ENCODE results near the gene SMIM24.

Gene SMIM24

DNA sequence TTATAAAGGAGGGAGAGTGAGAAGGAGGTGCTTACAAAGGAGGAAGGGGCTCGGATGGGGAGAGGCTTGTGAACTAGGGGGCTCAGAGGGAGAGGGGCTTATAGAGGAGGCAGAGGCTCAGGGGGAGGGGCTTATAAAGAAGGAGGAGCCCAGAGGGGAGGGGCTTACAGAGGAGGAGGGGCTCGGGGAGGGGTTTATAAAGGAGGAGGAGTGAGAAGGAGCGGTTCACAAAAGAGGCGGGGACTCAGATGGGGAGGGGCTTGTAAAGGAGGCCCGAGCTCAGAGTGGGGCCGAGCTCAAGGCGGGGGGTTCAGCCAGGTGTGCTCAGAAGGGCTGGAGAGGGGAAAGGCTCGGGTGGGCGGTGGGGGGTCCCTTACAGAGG lies 500 bp downstream of the SMIM24 start:
- no peaks in the 10 kb centered on the region for H3K9me3 Mint-ChIP-seq
- peak overlapping the region in 1 of 2 donors; percentile 68 for H3K4me3 Mint-ChIP-seq
- H3K4me1 Mint-ChIP-seq (ENCODE audit: low read depth in 2 of 2): peaks cover 13 to 17% of the 10 kb centered on the region in 2 donors

DNA sequence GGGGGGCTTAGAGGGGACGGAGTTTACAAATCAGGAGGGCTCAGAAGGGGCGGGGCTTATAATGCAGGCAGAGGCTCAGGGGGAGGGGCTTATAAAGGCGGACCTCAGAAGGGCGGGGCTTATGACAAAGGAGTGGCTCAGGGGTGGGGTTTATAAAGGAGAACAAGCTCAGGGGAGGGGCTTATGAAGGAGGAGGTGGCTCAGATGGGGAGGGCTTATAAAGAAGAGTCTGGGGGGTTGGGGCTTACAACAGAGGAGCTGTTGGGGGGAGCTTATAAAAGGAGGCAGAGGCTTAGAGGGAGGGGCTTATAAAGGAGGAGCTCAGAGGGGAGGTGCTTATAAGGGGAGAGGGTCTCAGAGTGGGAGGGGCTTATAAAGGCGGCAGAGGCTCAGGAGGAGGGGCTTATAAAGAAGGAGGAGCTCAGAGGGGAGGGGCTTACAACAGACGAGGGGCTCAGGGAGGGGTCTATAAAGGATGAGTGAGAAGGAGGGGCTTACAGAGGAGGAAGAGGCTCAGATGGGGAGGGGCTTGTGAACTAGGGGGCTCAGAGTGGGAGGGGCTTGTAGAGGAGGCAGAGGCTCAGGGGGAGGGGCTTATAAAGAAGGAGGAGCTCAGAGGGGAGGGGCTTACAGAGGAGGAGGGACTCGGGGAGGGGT lies 1.0 kb downstream of the SMIM24 start:
- peaks cover 13 to 17% of the 10 kb centered on the region in 2 donors for H3K4me1 Mint-ChIP-seq (ENCODE audit: low read depth in 2 of 2)
- H3K4me3 Mint-ChIP-seq: peak overlapping the region; percentile 68 to 78
- DNase-seq (peak; percentile 44 to 53 (median 50)), ATAC-seq (replicated peaks) (peak; percentile 75)
- no peaks in the 10 kb centered on the region for H3K27me3 Mint-ChIP-seq
- H3K9me3 Mint-ChIP-seq: no peaks in the 10 kb centered on the region
- H3K36me3 Mint-ChIP-seq (ENCODE audit: insufficient read depth): peaks cover 9% of the 10 kb centered on the region
- peak overlapping the region; percentile 71 to 72 for H3K27ac Mint-ChIP-seq

More for the DNA sequence above, 500 bp downstream of the SMIM24 start:
- ATAC-seq (replicated peaks) (peak; percentile 52), DNase-seq (peak in 2 of 3 experiments; percentile 28)
- no peaks in the 10 kb centered on the region for H3K27me3 Mint-ChIP-seq
- H3K27ac Mint-ChIP-seq: peak overlapping the region in 1 of 2 donors; percentile 71
- H3K36me3 Mint-ChIP-seq (ENCODE audit: insufficient read depth): peaks cover 12% of the 10 kb centered on the region

DNA sequence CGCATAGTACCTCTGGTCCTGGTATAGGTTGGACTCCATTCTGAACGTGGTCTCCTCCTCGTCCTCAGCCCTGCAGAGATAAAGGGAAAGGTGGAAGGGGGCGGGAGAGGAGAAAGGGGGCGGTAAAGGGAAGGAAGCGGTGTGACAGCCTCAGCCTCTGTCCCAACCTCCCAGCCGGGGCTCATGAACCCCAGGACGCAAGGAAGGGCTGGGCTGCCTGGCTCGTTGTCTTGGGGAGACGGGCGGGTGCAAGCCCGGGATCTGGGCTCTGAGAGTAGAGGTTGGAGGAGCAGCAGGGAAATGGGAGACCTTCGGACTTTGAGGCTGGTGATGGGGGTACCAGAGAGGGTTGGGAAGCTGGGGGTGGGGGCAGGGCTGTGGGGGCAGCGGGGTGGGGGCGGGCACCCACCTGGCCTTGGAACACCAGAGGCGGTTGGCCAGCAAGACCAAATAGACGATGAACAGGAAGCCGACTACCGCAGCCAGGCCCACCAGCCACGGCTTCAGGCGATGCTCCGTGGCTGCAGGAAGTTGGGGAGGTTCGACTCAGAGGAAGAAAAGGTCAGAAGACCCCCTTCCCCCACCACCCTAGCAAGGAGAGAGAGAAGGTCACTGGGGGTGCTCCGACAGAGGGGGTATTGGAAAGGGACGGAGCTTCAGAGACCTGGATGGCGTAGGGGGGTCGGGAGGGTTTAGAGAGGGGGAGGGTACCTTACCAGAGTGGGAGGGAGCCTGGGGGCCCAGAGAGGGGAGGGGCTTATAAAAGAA lies 1.7 kb downstream of the SMIM24 start:
- Mint-ChIP-seq H3K27ac (peak overlapping the region; percentile 71 to 72), H3K9me3 (no peaks in the 10 kb centered on the region), H3K4me3 (peak overlapping the region; percentile 68 to 78), H3K36me3 (ENCODE audit: insufficient read depth) (peaks cover 9% of the 10 kb centered on the region), H3K4me1 (ENCODE audit: low read depth in 2 of 2) (peaks cover 13 to 17% of the 10 kb centered on the region in 2 donors), H3K27me3 (no peaks in the 10 kb centered on the region)
- ATAC-seq (replicated peaks) (peak; percentile 25), DNase-seq (no peak)

DNA sequence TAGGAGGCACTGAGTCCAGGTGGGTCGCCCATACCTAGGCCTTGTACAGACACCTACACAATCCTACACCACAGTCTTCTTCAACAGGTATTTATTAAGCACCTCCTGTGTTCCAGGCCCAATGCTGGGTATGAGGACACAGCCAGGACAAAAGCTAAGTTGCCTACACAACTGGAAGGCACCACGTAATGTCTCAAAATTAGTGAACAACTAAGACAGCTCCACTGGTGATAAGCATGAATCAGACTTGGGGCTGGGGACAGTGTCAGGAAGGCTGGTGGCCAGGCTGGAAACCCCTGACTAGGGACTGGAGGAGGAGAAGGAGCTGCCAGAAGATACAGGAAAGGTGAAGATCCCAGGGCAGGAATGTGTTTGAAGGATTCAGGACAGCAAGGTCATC lies 2.4 kb downstream of the SMIM24 start:
- Mint-ChIP-seq H3K4me3 (peak overlapping the region; percentile 68 to 78), H3K27ac (peak overlapping the region; percentile 71 to 72), H3K27me3 (no peaks in the 10 kb centered on the region), H3K9me3 (no peaks in the 10 kb centered on the region), H3K4me1 (ENCODE audit: low read depth in 2 of 2) (peaks cover 13 to 17% of the 10 kb centered on the region in 2 donors), H3K36me3 (ENCODE audit: insufficient read depth) (peaks cover 9% of the 10 kb centered on the region)
- ATAC-seq (replicated peaks) (no peak), DNase-seq (no peak)

DNA sequence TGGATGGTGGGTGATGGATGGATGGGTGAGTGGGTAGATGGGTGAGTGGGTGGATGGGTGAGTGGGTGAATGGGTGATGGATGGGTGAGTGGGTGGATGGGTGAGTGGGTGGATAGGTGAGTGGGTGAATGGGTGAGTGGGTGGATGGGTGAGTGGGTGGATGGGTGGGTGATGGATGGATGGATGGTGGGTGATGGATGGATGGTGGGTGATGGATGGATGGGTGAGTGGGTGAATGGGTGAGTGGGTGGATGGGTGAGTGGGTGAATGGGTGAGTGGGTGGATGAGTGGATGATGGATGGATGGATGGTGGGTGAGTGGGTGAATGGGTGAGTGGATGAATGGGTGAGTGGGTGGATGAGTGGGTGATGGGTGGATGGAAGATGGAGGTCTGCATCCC lies 2.8 kb downstream of the SMIM24 start:
- Mint-ChIP-seq H3K27me3 (no peaks in the 10 kb centered on the region), H3K4me1 (ENCODE audit: low read depth in 2 of 2) (peaks cover 13 to 17% of the 10 kb centered on the region in 2 donors), H3K36me3 (ENCODE audit: insufficient read depth) (peaks cover 9% of the 10 kb centered on the region), H3K9me3 (no peaks in the 10 kb centered on the region), H3K4me3 (no peak overlapping the region), H3K27ac (no peak overlapping the region)
- ATAC-seq (replicated peaks) (no peak), DNase-seq (no peak)

DNA sequence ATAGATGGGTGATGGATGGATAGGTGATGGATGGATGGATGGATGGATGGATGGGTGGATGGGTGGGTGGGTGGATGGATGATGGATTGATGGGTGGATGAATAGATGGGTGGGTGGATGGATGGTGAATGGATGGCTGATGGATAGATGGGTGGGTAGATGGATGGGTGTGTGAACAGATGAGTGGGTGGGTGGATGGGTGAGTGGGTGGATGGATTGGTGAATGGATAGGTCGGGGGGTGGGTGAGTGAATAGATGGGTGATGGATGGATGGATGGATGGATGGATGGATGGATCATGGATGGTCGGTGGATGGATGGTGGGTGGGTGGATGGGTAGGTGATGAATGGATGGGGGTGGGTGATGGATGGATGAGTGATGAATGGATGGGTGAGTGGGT lies 3.5 kb downstream of the SMIM24 start:
- Mint-ChIP-seq H3K36me3 (ENCODE audit: insufficient read depth) (peaks cover 8% of the 10 kb centered on the region), H3K4me1 (ENCODE audit: low read depth in 2 of 2) (peaks cover 13 to 17% of the 10 kb centered on the region in 2 donors), H3K9me3 (no peaks in the 10 kb centered on the region), H3K4me3 (no peak overlapping the region), H3K27ac (no peak overlapping the region), H3K27me3 (no peaks in the 10 kb centered on the region)
- DNase-seq (no peak), ATAC-seq (replicated peaks) (no peak)

DNA sequence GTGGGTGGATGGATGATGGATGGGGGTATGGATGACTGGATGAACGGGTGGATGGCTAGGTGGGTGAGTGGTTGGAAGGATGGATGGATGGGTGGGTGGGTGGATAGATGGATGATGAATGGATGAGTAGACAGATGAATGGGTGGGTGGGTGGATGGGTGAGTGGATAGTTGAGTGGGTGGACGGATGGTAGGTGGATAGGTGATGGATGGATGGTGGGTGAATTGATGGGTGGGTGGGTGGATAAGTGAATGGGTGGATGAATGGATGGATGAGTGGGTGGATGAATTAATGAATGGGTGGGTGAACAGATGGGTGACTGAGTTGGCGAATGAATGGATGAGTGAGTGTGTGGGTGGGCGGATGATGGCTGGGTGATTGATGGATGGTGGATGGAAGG lies 4.9 kb downstream of the SMIM24 start:
- no peaks in the 10 kb centered on the region for H3K27me3 Mint-ChIP-seq
- peaks cover 4% of the 10 kb centered on the region for H3K36me3 Mint-ChIP-seq (ENCODE audit: insufficient read depth)
- no peak overlapping the region for H3K4me3 Mint-ChIP-seq
- no peaks in the 10 kb centered on the region for H3K9me3 Mint-ChIP-seq
- H3K27ac Mint-ChIP-seq: no peak overlapping the region
- no peak for DNase-seq
- no peak for ATAC-seq (replicated peaks)
- peaks cover 13 to 19% of the 10 kb centered on the region in 2 donors for H3K4me1 Mint-ChIP-seq (ENCODE audit: low read depth in 2 of 2)

DNA sequence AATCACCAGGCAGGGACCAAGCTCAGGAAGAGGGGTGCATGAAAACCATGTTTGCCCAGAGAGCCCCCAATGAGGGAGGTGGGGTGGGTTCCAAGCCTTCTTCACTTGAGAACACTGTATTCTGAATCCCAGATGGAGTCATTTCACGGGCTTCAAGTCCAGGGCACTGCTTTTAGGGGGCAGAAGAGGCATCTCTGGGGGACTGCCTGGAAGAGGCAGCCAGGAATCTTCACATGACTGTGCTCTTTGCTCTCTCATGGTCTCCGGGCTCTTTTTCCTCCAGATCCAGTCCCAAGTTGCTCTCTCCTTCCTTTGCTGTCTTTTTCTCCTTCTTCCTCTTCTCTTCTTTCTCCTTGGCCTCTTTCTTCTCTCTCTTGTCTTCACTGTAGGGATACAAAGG lies 5.7 kb downstream of the SMIM24 start:
- Mint-ChIP-seq H3K4me3 (no peak overlapping the region), H3K4me1 (ENCODE audit: low read depth in 2 of 2) (peaks cover 13 to 20% of the 10 kb centered on the region in 2 donors), H3K36me3 (ENCODE audit: insufficient read depth) (peaks cover 4% of the 10 kb centered on the region), H3K27ac (no peak overlapping the region), H3K27me3 (no peaks in the 10 kb centered on the region), H3K9me3 (no peaks in the 10 kb centered on the region)
- DNase-seq (no peak), ATAC-seq (replicated peaks) (no peak)

DNA sequence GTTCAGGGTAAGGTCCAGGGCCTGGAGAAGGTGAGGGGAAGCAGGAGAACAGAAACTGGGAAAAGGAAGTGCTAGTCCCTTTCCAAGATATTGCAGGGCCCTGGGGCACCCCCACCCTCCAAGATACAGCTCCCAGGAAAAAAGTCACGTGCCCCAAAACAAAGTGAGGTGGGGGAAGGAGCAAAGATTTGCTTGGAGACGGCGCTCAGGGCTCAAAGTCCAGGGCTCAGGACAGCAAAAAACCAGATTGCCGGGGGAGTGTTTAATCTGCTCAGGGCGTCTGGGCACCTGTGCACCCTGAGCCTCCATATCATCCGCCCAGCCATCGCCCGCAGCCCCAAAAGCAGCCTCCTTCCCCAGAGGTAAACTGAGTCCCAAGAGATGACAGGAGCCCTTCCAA lies 6.3 kb downstream of the SMIM24 start:
- ATAC-seq (replicated peaks): no peak
- H3K27me3 Mint-ChIP-seq: no peaks in the 10 kb centered on the region
- peaks cover 4% of the 10 kb centered on the region for H3K36me3 Mint-ChIP-seq (ENCODE audit: insufficient read depth)
- H3K9me3 Mint-ChIP-seq: no peaks in the 10 kb centered on the region
- no peak overlapping the region for H3K27ac Mint-ChIP-seq
- no peak for DNase-seq
- peaks cover 9 to 15% of the 10 kb centered on the region in 2 donors for H3K4me1 Mint-ChIP-seq (ENCODE audit: low read depth in 2 of 2)
- H3K4me3 Mint-ChIP-seq: no peak overlapping the region

DNA sequence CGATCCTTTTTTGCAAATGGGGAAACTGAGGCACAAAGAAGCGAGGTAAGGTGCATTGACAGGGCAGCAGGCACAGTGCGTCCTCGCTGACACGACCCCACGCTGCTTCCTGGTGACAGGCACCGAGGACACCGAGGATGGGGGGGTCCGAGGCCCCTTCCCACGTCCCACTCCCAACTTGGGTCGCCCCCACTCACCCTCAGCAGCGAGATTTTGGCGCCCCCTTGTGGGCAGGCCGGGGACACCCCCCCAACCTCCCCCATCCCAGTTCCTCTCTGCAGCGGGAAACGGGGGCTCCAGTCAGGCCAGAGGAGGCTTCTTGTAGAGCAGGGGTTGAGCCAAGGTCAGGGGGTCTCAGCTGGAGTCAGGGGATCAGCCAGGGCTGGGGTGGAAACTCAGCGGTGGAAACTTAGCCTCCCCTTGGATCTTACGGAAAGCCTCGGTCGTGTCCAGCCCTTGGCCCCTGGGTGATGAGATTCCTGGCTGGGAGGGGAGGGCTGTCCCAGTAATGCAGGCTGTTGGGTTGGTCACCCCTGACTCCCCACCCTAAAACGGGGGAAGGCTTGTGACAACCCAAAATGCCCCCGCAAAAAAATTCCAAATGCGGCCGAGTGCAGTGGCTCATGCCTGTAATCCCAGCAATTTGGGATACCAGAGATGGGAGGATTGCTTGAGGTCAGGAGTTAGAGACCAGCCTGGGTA lies 8.2 kb downstream of the SMIM24 start:
- no peak overlapping the region for H3K4me3 Mint-ChIP-seq
- DNase-seq: peak in 2 of 3 experiments; percentile 10 to 33
- H3K36me3 Mint-ChIP-seq (ENCODE audit: insufficient read depth): no peaks in the 10 kb centered on the region

DNA sequence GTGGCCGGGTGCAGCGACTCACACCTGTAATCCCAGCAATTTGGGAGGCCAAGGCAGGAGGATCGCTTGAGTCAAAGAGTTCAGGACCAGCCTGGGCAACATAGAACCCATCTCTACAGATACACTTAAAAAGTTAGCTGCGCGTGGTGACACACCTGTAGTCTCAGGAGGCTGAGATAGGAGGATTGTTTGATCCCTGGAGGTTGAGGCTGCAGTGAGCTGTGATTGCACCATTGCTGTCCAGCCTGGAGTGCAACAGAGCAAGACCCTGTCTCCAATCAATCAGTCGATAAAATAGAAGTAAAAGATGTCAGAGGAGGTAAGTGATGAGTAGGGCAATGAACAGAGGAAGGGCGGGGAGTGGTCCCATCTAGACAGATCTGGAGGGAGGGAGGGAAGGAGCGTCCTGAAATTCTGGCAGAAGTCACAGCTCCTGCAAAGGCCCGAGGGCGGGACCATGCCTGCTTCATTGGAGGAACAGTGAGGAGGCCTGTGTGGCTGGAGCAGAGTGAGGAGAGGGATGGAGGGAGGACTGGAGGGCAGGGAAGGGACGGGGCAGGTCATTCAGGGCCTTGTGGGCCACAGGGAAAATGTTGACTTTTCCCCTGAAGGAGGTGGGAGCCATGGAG lies 9.7 kb downstream of the SMIM24 start:
- Mint-ChIP-seq H3K4me3 (no peak overlapping the region), H3K27me3 (no peaks in the 10 kb centered on the region), H3K9me3 (no peaks in the 10 kb centered on the region), H3K4me1 (ENCODE audit: low read depth in 2 of 2) (peaks cover 0 to 3% of the 10 kb centered on the region in 2 donors), H3K36me3 (ENCODE audit: insufficient read depth) (peaks cover 3% of the 10 kb centered on the region), H3K27ac (peak overlapping the region in 1 of 2 donors; percentile 1)
- no peak for ATAC-seq (replicated peaks)
- DNase-seq: no peak

More for the DNA sequence above, 8.2 kb downstream of the SMIM24 start:
- Mint-ChIP-seq H3K9me3 (no peaks in the 10 kb centered on the region), H3K4me1 (ENCODE audit: low read depth in 2 of 2) (peaks cover 0 to 3% of the 10 kb centered on the region in 2 donors), H3K27me3 (no peaks in the 10 kb centered on the region), H3K27ac (no peak overlapping the region)
- peak; percentile 33 for ATAC-seq (replicated peaks)

DNA sequence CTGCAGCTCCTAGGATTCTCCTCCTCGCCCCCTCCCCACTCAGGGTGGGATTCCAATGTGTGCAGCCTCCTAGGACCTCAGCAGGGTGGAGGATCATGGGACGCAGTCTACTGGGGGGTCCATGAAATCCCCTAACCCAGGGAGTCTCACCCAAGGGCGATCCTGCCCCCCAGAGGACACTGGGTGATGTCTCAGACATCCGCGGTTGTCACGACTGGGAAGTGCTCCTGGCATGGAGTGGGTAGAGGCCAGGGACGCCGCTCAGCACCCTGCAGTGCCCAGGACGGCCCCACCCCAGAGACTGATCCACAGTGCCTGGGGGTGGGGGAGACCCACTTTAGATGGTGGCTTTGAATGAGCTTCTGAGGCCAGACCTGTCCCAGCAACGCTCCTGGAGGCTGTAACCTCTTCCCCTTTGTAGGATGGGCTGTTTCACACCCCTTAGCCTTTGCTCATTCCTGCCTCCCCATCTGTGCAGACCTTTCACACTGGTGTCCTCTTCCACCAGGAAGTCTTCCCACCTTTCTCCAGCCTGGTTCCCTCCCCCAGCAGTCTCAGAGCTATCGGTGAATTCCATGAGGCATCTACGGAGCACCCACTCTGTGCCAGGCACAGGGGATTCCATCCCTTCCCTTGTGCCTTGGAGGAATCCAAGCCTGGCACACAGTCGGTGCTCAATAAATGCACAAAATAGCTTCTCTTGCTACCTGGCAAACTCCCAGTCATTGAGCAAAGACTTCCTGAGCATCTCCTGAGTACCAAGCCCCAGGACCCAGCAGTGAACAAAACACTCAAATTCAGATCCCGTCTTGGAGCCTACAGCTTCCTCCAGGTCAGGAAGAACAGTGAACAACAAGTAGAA lies 10.5 kb downstream of the SMIM24 start:
- no peak for DNase-seq
- peaks cover 7% of the 10 kb centered on the region for H3K36me3 Mint-ChIP-seq (ENCODE audit: insufficient read depth)
- no peaks in the 10 kb centered on the region for H3K9me3 Mint-ChIP-seq
- H3K27me3 Mint-ChIP-seq: no peaks in the 10 kb centered on the region
- no peak for ATAC-seq (replicated peaks)
- no peak overlapping the region for H3K4me3 Mint-ChIP-seq
- H3K4me1 Mint-ChIP-seq (ENCODE audit: low read depth in 2 of 2): peaks cover 0 to 3% of the 10 kb centered on the region in 2 donors
- H3K27ac Mint-ChIP-seq: peak overlapping the region in 1 of 2 donors; percentile 1
